SK-N-SH treated with all-trans-retinoic acid at 6 μM for 48 hours (cell line): ENCODE measurements around the gene GLIPR2.
A peak's percentile ranks its signal among the peaks of the same experiment; 100 is the strongest.

Experiments used
- ATAC-seq: fragments of 200-7000 bp; cut with Tn5 transposase; 3 replicates; pipeline ENCODE4 v1.9.1; 2020; ENCODE audit warnings: mild to moderate bottlenecking, moderate library complexity
- ARNTL ChIP-seq: fragments of 450-650 bp; formaldehyde crosslinking; IDR thresholded peaks from 2 replicates; pipeline ENCODE4 v1.5.0; 2020; ENCODE audit warnings: low read depth, mild to moderate bottlenecking, moderate library complexity, borderline replicate concordance
- BACH2 ChIP-seq: fragments of 250-450 bp; sonication (Bioruptor Pico); IDR thresholded peaks from 2 replicates; pipeline ENCODE4 v1.9.0; 2021; ENCODE audit warnings: mild to moderate bottlenecking, borderline replicate concordance
- ESRRG ChIP-seq: fragments of 250-450 bp; sonication (Bioruptor Pico); IDR thresholded peaks from 2 replicates; pipeline ENCODE4 v1.6.1; 2021; ENCODE audit warnings: mild to moderate bottlenecking
- ISL1 ChIP-seq: fragments of 250-450 bp; sonication (Bioruptor Pico); IDR thresholded peaks from 2 replicates; pipeline ENCODE4 v2.1.2; 2022; ENCODE audit warnings: mild to moderate bottlenecking, moderate library complexity
- OSR1 ChIP-seq: fragments of 250-450 bp; sonication (Bioruptor Pico); IDR thresholded peaks from 2 replicates; pipeline ENCODE4 v1.8.0; 2022; ENCODE audit warnings: moderate library complexity, mild to moderate bottlenecking, inconsistent platforms
- RARB ChIP-seq: fragments of 250-450 bp; sonication (Bioruptor Pico); IDR thresholded peaks from 2 replicates; pipeline ENCODE4 v1.8.0; 2021; ENCODE audit warnings: mild to moderate bottlenecking, moderate library complexity
- TCF4 ChIP-seq: fragments of 250-450 bp; sonication (Bioruptor Pico); IDR thresholded peaks from 2 replicates; pipeline ENCODE4 v1.8.0; 2021; ENCODE audit warnings: mild to moderate bottlenecking, moderate library complexity, borderline replicate concordance
- TOX ChIP-seq: fragments of 250-450 bp; sonication (Bioruptor Pico); IDR thresholded peaks from 2 replicates; pipeline ENCODE4 v1.8.0; 2021; ENCODE audit warnings: mild to moderate bottlenecking, moderate library complexity, borderline replicate concordance
- ZC3H10 ChIP-seq: fragments of 250-450 bp; sonication (Bioruptor Pico); IDR thresholded peaks from 2 replicates; pipeline ENCODE4 v1.5.1; 2021; ENCODE audit warnings: mild to moderate bottlenecking, moderate library complexity
- ZFP3 ChIP-seq: fragments of 250-450 bp; sonication (Bioruptor Pico); IDR thresholded peaks from 2 replicates; pipeline ENCODE4 v1.5.0; 2020; ENCODE audit warnings: mild to moderate bottlenecking, moderate library complexity
- ZFP30 ChIP-seq: fragments of 450-650 bp; formaldehyde crosslinking; IDR thresholded peaks from 2 replicates; pipeline ENCODE4 v1.5.0; 2022; ENCODE audit warnings: mild to moderate bottlenecking, moderate library complexity
- ZNF565 ChIP-seq: fragments of 450-650 bp; formaldehyde crosslinking; conservative IDR thresholded peaks from 2 replicates; pipeline ENCODE4 v1.5.0; 2020; ENCODE audit warnings: low read depth, mild to moderate bottlenecking, moderate library complexity
- ZNF8 ChIP-seq: fragments of 450-650 bp; formaldehyde crosslinking; IDR thresholded peaks from 2 replicates; pipeline ENCODE4 v1.5.0; 2020; ENCODE audit warnings: mild to moderate bottlenecking, moderate library complexity
- TF ChIP-seq, protein P1 (sequence below): fragments of 250-450 bp; sonication (Bioruptor Pico); IDR thresholded peaks from 2 replicates; pipeline ENCODE4 v1.5.1; 2020; ENCODE audit warnings: low read depth, mild to moderate bottlenecking, moderate library complexity
- TF ChIP-seq, protein P2 (sequence below): fragments of 250-450 bp; sonication (Bioruptor Pico); IDR thresholded peaks from 2 replicates; pipeline ENCODE4 v1.8.0; 2020; ENCODE audit warnings: mild to moderate bottlenecking, moderate library complexity, borderline replicate concordance
- TF ChIP-seq, protein P3 (sequence below): fragments of 250-450 bp; sonication (Bioruptor Pico); IDR thresholded peaks from 2 replicates; pipeline ENCODE4 v1.5.0; 2020; ENCODE audit warnings: mild to moderate bottlenecking, moderate library complexity
- TF ChIP-seq, protein P4 (sequence below): fragments of 250-450 bp; sonication (Bioruptor Pico); IDR thresholded peaks from 2 replicates; pipeline ENCODE4 v1.8.0; 2021; ENCODE audit warnings: low read depth, mild to moderate bottlenecking, moderate library complexity, borderline replicate concordance
- TF ChIP-seq, protein P5 (sequence below): fragments of 250-450 bp; sonication (Bioruptor Pico); IDR thresholded peaks from 2 replicates; pipeline ENCODE4 v1.5.1; 2021; ENCODE audit warnings: mild to moderate bottlenecking, moderate library complexity

Gene GLIPR2

DNA sequence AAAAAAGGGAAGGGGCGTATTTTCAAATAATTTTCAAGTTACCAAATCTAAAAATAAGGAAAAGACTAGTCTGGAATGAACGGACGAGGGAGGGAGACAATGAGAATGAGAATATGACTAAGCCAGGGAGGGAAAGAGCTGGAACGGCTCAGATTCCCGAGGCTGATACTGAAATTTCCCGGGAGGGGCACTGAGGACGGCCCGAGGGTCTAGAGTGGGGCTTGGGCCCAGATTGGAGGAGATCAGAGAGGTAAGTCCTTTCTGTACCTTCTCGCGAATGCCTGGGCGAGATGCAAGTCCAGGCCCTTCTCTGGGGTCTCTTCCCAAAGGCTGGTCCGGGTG is 29.3 kb downstream of the GLIPR2 start (continued):
- no peak for TF ChIP-seq RARB (CRISPR knock-in tag)
- TF ChIP-seq, protein P1, sequence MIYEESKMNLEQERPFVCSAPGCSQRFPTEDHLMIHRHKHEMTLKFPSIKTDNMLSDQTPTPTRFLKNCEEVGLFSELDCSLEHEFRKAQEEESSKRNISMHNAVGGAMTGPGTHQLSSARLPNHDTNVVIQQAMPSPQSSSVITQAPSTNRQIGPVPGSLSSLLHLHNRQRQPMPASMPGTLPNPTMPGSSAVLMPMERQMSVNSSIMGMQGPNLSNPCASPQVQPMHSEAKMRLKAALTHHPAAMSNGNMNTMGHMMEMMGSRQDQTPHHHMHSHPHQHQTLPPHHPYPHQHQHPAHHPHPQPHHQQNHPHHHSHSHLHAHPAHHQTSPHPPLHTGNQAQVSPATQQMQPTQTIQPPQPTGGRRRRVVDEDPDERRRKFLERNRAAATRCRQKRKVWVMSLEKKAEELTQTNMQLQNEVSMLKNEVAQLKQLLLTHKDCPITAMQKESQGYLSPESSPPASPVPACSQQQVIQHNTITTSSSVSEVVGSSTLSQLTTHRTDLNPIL = no peak
- no peak for TF ChIP-seq ARNTL (CRISPR knock-in tag)
- TF ChIP-seq, protein P2, sequence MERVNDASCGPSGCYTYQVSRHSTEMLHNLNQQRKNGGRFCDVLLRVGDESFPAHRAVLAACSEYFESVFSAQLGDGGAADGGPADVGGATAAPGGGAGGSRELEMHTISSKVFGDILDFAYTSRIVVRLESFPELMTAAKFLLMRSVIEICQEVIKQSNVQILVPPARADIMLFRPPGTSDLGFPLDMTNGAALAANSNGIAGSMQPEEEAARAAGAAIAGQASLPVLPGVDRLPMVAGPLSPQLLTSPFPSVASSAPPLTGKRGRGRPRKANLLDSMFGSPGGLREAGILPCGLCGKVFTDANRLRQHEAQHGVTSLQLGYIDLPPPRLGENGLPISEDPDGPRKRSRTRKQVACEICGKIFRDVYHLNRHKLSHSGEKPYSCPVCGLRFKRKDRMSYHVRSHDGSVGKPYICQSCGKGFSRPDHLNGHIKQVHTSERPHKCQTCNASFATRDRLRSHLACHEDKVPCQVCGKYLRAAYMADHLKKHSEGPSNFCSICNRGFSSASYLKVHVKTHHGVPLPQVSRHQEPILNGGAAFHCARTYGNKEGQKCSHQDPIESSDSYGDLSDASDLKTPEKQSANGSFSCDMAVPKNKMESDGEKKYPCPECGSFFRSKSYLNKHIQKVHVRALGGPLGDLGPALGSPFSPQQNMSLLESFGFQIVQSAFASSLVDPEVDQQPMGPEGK (CRISPR knock-in tag) = no peak
- TF ChIP-seq ZFP30 (CRISPR knock-in tag) = no peak
- no peak for TF ChIP-seq ZNF565 (CRISPR knock-in tag)

DNA sequence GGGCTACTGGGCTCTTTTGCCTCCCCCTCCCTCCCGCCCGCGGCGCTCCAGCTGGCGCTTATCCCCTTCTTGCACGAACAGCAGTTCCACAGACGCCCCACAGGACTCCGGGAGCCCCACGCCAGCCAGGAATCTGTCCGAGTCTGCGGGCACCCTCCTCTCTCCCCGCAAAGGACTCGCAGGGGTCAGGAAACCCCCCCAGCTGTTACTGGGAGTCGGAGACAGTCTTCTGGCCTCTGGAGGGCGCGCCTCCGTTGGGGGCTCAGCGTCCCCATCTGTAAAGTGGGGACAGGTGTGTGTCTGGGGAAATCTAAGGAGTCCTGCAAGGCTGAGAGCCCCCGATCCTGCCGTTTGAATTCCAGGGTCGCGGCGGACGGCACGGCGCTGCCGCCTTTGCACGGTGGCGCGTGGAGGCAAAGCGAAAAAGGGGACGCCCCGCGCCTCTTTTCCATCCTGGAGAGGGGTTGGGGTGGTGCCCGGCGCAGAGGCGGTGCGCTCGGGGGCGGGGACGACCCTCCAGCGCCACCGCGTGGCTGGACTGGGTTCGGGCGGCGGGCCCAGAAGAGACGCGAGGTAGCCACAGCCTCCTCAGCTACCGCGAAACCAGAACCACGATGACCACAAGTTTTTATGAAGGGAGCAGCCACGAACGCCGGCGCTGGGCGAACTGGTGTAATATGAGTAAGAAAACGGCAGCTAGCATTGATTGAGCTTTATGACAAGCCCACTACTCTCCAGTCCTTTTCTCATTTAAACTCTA is 29.8 kb downstream of the GLIPR2 start:
- ATAC-seq = peak; percentile 95
- TF ChIP-seq ARNTL (CRISPR knock-in tag) (no peak), ESRRG (no peak), BACH2 (no peak)
- TF ChIP-seq, protein P2 (CRISPR knock-in tag) = peak; percentile 51; the same call in 1 of the 2 replicates
- TF ChIP-seq, all 23 proteins: peak for 1

DNA sequence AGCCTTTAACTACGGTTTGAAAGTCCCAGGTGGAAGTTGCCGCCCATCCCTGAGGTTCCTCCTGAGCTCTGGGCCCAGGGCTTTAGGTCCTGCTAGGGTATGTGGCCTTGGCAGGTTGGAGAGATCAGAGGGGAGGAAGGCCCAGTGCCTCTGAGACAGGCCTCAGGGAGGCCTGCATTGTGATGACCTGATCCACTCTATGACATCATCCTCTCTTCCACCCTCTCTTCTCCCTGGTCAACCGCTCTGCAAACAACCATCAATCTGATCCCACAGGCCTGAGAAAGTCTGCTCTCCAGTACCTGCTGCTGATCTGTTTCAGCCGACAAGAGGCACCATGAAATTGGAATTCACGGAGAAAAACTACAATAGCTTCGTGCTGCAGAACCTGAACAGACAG is 32.6 kb downstream of the GLIPR2 start, which contains the start of gene CCIN:
CCIN (plus strand) TSS at position 223 of the 400 bp plus-strand sequence; CDS start at position 338, 115 bp downstream.
- TF ChIP-seq, protein P1 = no peak
- no peak for TF ChIP-seq ZC3H10
- ATAC-seq = no peak

DNA sequence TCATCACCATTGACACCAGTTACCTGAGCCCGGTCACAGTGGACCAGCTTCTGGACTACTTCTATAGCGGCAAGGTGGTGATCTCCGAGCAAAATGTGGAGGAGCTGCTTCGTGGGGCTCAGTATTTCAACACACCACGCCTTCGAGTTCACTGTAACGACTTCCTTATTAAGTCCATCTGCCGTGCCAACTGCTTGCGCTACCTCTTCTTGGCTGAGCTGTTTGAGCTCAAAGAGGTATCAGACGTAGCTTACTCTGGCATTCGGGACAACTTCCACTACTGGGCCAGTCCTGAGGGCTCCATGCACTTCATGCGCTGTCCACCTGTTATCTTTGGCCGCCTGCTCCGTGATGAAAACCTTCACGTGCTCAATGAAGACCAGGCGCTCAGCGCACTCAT is 33.2 kb downstream of the GLIPR2 start:
- no peak for ATAC-seq
- TF ChIP-seq ARNTL (CRISPR knock-in tag) (no peak), TCF4 (CRISPR knock-in tag) (no peak), OSR1 (CRISPR knock-in tag) (no peak), BACH2 (no peak)
- TF ChIP-seq, all 23 proteins: peak for 0

DNA sequence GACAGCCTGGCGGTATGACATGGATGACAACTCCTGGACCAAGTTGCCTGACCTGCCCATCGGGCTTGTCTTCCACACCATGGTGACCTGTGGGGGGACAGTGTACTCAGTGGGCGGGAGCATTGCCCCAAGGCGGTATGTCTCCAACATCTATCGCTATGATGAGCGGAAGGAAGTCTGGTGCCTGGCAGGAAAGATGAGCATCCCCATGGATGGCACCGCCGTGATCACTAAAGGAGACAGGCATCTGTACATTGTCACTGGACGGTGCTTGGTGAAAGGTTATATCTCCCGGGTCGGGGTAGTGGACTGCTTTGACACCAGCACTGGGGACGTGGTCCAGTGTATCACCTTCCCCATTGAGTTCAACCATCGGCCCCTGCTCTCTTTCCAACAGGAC is 34.0 kb downstream of the GLIPR2 start:
- ATAC-seq = no peak
- TF ChIP-seq ISL1 (CRISPR knock-in tag) = no peak
- TF ChIP-seq ARNTL (CRISPR knock-in tag) = no peak
- no peak for TF ChIP-seq RARB (CRISPR knock-in tag)
- TF ChIP-seq, protein P3, sequence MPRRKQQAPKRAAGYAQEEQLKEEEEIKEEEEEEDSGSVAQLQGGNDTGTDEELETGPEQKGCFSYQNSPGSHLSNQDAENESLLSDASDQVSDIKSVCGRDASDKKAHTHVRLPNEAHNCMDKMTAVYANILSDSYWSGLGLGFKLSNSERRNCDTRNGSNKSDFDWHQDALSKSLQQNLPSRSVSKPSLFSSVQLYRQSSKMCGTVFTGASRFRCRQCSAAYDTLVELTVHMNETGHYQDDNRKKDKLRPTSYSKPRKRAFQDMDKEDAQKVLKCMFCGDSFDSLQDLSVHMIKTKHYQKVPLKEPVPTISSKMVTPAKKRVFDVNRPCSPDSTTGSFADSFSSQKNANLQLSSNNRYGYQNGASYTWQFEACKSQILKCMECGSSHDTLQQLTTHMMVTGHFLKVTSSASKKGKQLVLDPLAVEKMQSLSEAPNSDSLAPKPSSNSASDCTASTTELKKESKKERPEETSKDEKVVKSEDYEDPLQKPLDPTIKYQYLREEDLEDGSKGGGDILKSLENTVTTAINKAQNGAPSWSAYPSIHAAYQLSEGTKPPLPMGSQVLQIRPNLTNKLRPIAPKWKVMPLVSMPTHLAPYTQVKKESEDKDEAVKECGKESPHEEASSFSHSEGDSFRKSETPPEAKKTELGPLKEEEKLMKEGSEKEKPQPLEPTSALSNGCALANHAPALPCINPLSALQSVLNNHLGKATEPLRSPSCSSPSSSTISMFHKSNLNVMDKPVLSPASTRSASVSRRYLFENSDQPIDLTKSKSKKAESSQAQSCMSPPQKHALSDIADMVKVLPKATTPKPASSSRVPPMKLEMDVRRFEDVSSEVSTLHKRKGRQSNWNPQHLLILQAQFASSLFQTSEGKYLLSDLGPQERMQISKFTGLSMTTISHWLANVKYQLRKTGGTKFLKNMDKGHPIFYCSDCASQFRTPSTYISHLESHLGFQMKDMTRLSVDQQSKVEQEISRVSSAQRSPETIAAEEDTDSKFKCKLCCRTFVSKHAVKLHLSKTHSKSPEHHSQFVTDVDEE (CRISPR knock-in tag) = no peak
- TF ChIP-seq BACH2 = no peak
- TF ChIP-seq, protein P4, sequence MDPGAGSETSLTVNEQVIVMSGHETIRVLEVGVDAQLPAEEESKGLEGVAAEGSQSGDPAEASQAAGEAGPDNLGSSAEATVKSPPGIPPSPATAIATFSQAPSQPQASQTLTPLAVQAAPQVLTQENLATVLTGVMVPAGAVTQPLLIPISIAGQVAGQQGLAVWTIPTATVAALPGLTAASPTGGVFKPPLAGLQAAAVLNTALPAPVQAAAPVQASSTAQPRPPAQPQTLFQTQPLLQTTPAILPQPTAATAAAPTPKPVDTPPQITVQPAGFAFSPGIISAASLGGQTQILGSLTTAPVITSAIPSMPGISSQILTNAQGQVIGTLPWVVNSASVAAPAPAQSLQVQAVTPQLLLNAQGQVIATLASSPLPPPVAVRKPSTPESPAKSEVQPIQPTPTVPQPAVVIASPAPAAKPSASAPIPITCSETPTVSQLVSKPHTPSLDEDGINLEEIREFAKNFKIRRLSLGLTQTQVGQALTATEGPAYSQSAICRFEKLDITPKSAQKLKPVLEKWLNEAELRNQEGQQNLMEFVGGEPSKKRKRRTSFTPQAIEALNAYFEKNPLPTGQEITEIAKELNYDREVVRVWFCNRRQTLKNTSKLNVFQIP (CRISPR knock-in tag) = no peak
- no peak for TF ChIP-seq ZNF8 (CRISPR knock-in tag)
- no peak for TF ChIP-seq ZFP3
- no peak for TF ChIP-seq ZNF565 (CRISPR knock-in tag)
- TF ChIP-seq ZFP30 (CRISPR knock-in tag) = no peak
- no peak for TF ChIP-seq ESRRG
- TF ChIP-seq, protein P5, sequence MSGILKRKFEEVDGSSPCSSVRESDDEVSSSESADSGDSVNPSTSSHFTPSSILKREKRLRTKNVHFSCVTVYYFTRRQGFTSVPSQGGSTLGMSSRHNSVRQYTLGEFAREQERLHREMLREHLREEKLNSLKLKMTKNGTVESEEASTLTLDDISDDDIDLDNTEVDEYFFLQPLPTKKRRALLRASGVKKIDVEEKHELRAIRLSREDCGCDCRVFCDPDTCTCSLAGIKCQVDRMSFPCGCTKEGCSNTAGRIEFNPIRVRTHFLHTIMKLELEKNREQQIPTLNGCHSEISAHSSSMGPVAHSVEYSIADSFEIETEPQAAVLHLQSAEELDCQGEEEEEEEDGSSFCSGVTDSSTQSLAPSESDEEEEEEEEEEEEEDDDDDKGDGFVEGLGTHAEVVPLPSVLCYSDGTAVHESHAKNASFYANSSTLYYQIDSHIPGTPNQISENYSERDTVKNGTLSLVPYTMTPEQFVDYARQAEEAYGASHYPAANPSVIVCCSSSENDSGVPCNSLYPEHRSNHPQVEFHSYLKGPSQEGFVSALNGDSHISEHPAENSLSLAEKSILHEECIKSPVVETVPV (CRISPR knock-in tag) = no peak
- TF ChIP-seq TCF4 (CRISPR knock-in tag) = no peak
- TF ChIP-seq ZC3H10 = no peak
- no peak for TF ChIP-seq TOX (CRISPR knock-in tag)
